Erythroblast (primary cell): ENCODE measurements around the gene TMEM179.

Source experiments
- GATA1 ChIP-seq: IDR thresholded peaks from 2 replicates; pipeline ENCODE4 v1.6.1; 2011; ENCODE audit warnings: low read depth, mild to moderate bottlenecking, control low read depth, low read length, moderate library complexity
- POLR2A ChIP-seq: IDR thresholded peaks from 2 replicates; pipeline ENCODE4 v1.6.1; 2011; ENCODE audit warnings: mild to moderate bottlenecking, low read length

DNA sequence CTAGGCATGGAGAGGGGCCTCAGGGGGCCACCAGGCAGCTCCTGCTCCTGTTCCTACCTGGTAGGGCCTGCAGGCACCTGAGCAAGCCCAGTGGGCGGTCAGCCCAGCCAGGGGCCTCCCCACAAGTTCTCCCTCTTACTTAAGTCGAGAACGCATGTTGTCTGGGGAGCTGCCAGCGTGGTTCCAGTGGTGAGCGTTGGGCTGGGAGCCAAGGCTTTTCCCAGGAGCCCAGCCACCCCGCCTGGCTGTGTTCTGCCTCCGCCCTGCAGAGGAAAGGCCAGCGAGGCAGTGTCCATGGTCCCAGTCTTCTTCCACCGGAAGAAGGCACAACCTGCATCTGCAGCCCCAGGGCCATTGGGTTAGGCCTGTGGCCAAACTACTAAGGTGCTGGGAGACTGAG is 23.6 kb downstream of the TMEM179 start:
- no peak for TF ChIP-seq POLR2A
- no peak for TF ChIP-seq GATA1
